GM18861 (cell line): ENCODE results near the gene DESI2.
"Not testable (repeated sequence)": the region's sequence is repeated elsewhere in the genome, so short reads cannot be mapped to it uniquely, and the experiment has no call there.

Source experiments
- ATAC-seq: cut with Tn5 transposase; IDR thresholded peaks from one replicate; pipeline ENCODE4 v1.9.1; 2021; ENCODE audit not compliant: unreplicated experiment

The DESI2 gene

DNA sequence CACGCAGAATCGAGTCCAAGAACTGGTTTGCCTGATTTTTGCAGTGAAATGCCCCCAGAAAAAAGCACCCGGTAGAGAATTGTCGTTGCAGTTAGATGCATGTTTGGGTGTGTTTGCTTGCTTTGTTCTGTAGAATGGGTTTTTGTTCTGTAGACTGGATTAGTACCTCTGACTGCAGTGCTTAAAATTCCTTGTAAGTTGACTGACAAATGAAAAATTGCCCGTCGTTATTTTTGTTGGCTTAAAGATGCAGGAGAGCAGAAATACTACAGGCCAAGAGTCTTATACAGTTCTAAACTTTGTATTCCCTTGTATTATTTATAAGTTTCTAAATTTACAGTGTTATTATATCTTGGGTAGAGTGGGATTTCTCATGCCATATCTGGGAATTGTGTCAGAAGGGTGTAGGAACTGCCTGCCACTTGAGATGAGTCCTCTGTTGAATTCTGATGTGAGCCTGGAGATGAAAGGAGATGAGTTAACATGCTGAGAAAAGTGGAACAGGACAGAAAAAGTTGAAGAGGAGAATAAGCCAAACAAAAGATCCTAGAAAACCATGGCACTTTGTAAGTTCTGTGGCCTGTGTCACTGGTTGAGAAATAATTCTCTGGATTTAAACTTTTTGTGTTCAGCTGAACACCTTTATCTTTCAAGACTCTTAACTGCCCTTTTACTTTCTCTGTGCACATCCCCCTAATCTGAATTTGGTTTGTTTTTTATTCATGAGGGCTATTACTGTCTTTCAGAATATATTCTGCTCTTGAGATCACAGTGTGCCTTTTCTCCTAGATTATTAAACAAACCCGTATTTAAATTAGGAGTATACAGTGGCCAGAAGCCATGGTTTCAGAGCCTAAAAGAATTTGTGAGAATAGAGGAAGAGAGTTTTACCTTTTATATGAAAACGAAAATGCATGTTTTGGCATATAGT lies 1.4 kb downstream of the DESI2 start:
- ATAC-seq: no peak

DNA sequence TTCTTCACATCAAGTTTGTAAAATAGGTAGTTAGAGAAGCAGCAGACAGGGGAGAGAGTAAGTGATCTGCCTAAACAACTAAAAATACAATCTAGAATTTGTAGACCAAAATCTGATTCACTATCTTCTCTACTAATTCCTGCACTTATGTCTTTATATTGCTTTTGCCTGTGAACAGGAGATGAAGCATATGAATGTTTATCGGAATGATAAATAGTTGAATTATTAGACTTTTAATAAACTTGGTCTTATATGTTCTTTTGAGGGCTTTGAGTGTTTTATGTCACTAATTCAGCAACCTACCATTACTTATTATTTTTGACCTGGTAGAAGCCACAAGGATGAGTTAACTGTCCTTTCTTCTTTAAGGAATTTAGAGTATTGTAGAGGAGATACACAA lies 2.3 kb downstream of the DESI2 start:
- ATAC-seq: no peak

DNA sequence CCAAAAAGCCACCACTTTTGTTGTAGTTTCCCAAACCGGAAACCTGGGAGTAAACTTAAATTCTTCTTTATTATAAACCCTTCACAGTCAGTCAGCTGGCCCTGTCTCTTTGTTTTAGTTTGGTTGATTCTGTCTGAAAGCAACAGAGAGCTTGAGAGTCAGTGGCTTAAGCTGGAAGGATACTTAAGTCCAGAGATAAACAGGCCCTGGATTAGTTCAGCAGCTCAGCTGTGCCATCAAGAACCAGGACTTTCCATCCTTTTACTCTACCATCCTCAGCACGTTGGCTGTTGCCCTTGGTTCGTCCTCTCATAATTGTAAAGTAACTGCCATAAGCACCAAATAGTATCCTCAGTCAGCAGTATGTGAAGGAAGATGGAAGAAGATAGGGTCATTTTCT lies 4.5 kb downstream of the DESI2 start:
- ATAC-seq: no peak

DNA sequence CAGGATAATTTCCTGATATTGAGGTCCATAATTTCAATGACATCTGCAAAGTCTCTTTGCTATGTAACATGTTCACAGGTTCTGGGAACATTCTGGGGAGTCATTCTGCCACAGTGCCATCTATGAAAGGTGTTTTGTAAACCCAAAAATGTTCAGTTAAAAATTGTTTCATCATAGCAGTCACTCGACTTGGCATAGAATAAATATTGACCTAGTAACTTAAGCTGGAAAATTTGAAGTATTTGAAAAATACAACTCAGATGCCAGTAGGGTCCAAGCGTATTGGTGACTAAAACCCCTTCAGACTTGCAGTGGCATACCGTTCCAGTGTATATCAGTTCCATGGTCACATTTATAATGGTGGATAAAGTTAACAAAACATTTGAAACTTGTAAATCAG lies 6.8 kb downstream of the DESI2 start:
- no peak for ATAC-seq

DNA sequence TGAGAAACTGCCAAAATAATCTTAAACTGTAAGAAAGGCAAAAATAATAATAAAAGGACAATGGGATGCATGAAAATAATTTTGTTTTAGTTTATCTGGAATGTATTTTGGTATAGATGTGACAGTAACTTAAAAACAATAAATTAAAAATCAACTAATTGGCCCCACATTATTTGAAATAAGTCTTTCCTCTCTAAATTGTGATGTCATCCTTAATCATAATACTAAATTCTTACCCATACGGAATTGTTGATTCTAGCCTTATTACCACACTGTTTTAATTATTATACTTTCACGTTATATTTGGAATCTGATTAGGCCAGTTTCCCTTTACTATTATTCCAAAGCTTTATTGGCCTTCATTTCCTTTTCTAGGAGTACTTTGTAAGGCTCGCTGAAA lies 7.7 kb downstream of the DESI2 start:
- no peak for ATAC-seq

DNA sequence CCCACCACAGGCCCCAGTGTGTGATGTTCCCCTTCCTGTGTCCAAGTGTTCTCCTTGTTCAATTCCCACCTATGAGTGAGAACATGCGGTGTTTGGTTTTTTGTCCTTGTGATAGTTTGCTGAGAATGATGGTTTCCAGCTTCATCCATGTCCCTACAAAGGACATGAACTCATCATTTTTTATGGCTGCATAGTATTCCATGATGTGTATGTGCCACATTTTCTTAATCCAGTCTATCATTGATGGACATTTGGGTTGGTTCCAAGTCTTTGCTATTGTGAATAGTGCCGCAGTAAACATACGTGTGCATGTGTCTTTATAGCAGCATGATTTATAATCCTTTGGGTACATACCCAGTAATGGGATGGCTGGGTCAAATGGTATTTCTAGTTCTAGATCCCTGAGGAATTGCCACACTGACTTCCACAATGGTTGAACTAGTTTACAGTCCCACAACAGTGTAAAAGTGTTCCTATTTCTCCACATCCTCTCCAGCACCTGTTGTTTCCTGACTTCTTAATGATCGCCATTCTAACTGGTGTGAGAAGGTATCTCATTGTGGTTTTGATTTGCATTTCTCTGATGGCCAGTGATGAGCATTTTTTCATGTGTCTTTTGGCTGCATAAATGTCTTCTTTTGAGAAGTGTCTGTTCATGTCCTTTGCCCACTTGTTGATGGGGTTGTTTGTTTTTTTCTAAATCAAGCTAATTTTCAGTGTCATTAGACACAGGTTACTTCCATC lies 8.8 kb downstream of the DESI2 start:
- ATAC-seq: not testable (repeated sequence)

DNA sequence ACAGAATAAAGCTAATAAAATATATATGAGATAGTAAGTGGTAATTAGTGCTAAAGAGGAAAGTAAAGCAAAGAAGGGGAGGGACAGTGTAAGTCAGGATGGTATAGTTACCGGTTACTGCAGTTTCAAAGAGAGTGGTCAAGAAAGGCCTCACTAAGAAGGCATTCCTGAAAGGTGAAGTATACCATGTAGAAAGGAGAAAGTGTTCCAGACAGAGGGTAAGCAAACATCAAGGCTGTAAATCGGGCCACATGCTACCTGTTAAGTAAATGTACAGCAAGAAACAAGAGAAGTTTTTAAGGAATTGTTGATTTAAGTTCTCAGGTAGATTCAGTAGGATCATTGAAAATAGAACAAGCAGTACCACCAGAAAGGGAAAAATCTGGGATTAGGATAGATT lies 9.7 kb downstream of the DESI2 start:
- no peak for ATAC-seq

DNA sequence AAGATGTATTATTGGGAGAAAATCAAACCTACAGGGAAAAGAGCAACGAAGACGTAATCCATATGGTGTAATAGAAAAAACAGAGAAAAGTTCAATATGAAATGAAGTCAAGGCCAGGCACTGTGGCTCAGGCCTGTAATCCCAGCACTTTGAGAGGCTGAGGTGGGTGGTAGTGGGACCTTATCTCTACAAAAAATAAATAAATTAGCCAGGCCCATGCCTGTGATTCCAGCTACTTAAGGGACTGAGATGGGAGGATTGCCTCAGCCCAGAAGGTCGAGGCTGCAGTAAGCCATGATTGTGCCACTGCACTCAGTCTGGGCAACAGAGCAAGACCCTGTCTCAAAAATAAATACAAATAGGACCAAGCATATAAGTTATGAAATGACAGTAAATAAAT lies 11.4 kb downstream of the DESI2 start:
- ATAC-seq: no peak

DNA sequence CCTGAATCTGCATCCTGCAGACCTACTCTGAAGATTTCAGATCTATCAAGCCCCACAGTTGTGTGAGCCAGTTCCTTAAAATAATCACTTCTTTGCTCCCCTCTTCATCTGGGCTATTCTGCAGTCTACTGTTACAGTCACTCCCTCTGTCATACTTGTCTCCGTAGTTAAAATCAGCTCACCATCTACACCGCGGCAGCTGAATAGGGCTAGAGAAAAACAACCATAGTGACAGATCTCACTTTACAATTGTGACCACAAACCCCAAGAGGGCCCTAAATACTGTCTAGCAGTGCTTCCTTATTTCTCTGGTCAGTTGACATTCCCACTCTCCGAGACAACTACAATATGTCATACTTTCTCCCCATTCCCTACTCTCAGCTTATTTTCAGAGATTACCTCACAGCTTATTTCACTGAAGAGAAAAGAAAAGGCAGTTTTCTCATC lies 12.9 kb downstream of the DESI2 start:
- ATAC-seq: peak; percentile 97

DNA sequence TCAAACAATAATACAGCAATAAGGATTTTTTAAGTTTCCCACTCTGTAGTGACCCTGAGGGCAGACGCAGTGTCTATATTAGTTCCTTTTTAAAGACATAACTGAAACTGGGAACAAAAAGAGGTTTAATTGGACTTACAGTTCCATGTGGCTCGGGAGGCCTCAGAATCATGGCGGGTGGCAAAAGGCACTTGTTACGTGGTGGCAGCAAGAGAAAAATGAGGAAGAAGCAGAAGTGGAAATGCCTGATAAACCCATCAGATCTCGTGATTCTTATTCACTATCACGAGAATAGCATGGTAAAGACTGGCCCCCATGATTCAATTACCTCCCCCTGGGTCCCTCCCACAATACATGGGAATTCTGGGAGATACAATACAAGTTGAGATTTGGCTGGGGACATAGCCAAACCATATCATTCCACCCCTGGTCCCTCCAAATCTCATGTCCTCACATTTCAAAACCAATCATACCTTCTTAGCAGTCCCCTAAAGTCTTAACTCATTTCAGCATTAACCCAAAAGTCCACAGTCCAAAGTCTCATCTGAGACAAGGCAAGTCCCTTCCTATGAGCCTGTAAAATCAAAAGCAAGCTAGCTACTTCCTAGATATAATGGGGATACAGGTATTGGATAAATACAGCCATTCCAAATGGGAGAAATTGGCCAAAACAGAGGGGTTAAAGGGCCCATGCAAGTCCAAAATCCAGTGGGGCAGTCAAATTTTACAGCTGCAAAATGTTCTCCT lies 13.9 kb downstream of the DESI2 start:
- not testable (repeated sequence) for ATAC-seq

DNA sequence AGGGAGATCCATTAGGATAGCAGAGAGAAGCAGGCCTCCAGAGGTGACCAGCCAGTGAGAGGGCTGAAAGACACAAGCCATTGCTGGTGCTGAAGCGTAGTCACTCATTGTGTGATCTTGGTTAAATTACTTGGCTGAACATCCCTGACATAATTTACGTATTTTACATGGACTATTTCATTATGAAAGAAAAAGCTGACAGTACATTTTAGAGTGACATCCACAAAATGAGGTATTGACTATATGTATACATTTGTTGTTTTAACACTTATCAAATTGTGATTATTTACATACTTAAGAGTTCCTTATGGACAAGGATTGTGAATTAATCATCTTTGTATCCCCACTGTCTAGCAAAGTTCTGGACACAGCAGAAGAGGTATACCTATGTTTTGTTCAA lies 14.9 kb downstream of the DESI2 start:
- no peak for ATAC-seq

DNA sequence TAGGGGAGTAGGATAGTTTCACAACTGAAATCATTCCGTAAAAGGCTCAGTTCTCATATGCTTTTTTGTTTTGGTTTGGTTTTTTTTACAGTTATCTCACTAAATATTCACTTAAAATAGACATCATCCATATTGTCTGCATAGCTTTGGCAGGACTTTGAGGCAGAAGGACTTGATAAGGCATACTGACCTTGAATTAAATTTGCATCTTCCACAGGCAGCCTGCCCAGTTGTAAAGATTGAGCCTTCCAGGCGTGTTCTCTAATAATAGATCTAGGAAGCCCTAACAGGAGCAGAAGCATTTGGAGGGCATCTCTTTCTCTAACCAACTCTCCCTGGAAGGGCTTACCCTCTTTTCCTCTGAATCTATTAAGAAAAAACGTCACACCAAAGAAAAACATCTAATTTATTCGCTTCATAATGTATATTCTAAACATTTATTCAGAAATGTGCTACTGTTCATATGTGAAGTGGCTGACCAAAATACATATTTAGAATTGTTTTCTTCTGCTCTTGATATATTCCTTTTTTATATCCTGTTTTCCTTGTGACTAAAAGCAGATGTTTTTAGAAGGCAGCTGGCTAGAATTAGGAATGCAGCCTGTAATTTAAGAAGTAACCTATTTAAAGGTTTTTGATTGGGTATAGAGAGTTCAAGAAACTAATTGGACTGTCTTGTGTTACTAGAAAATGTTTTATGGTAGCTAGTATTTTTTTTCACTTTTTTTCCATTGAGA lies 20.2 kb downstream of the DESI2 start:
- no peak for ATAC-seq

DNA sequence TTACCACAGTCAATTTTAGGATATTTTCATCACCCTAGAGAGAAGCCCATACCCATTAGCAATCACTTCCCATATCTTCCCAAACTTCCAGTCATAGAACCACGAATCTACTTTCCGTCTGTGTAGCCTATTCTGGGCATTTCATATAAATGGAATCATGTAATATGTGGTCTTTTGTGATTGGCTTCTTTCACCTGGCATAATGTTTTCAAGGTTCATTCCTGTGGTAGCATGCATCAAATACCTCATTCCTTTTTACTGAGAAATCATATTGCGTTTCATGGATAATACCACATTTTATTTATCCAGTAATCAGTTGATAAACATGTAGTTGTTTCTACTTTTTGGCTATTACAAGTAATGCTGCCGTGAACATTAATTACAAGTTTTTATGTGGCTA lies 21.5 kb downstream of the DESI2 start:
- no peak for ATAC-seq

DNA sequence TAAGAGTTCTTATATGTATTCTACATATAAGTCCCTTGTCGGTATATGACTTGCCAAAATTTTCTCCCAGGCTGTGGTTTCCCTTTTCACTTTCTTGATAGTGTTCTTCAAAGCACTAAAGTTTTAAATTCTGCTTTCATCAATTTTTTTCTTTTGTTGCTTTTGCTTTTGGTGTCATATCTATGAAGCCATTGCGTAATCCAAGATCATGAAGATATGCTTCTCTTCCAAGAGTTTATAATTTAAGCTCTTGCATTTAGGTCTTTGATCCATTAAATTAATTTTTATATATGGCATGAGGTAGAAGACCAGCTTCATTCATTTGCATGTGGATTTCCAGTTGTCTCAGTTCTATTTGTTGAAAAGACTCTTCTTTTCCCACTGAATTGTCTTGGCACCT lies 22.2 kb downstream of the DESI2 start:
- ATAC-seq: no peak

DNA sequence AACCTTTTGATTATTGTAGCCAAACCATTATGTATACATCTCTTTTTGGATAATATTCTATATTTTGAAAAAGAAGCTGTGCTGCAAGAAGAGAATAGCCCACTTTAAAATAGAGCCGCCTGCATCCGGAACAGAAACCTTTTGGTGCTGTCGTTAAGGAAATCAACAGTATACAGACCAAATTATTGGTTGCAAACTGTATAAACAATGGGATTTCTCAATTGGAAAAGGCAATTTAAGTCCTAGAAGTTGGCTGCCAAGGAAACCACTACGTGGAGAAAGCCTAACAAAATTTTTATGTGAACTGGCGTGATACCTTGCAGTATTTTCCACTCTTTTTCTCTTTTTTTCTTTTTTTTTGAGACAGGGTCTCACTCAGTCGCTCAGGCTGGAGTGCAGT lies 25.8 kb downstream of the DESI2 start:
- no peak for ATAC-seq

DNA sequence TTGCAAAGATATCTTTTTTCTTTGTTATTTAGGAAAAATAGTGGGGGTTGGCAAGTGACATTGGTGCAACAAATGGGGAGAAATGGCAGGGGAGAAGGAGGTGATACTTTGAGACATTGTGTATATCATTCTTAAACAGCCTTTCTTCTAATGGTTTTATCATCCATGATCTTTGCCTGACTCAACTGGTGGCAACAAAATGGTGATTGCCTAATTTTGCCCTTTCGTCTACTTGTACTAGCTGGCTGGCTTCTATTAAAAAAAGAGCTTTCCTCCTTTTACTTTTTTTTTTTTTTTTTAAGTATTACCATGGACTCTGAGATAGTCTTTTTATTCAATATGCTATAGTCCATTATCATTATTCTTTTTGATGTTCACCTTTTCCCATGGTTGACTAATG lies 27.7 kb downstream of the DESI2 start:
- no peak for ATAC-seq

DNA sequence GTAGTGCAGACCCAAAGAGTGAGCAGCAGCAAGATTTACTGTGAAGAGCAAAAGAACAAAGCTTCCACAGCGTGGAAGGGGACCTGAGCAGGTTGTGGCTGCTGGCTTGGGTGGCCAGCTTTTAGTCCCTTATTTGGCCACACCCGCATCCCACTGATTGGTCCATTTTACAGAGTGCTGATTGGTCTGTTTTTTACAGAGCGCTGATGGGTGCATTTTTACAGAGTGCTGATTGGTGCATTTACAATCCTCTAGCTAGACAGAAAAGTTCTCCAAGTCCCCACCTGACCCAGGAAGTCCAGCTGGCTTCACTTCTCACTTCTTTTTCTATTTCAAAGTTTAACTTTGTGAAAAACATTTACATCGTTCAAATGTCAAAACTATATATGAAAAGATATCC lies 29.2 kb downstream of the DESI2 start:
- ATAC-seq: not testable (repeated sequence)

DNA sequence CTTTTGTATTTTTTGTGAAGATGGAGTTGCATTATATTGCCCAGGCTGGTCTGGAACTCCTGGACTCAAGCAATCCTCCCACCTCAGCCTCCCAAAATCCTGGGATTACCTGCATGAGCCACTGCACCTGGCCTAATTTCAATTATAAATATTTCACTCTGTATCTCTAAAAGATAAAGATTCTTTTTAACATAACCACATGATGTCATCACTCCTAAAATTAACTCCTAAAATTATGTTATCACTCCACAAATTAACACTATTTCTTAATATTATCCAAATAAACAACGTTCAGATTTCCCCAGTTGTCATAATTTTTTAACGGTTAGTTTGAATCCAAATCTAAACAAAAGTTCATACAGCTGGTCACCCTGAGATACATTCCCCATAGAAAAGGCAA lies 43.0 kb downstream of the DESI2 start:
- no peak for ATAC-seq

DNA sequence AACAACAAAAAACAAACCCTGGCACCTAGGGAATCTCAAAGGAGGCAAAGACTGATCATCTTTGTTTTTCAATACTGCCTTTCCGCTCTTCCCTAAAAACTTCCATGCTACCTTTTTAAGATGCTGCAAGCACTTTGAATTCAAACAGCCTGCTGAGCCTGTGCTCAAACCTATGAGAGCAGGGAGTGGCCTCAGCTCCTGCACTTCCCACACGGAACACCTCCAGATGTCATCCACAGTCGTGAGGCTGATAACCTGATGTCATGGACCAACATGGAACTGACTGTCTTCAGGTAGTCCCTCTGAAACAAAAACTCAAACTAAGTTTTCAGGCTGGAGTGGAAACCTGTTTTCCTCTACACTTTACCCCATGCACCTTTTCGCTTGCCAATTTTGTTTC lies 46.8 kb downstream of the DESI2 start:
- ATAC-seq: no peak

DNA sequence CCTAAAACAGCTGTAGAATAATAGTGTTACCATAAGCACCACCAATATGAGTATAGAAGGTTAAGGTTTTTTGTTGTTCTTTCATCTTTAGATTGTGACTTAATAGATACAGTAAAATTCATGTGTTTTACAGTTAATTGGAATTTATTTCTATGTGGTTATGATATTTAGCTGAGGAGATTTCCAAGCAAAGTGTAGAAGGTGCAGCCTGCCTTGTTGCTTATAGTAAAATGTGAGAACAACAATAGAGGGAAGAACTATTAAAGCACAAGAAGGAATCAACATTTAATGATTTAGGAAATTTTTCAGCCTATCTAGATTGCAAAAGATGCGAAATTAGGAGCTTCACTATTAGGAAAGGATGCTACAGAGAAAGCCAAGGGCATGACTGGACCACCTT lies 47.9 kb downstream of the DESI2 start:
- no peak for ATAC-seq

DNA sequence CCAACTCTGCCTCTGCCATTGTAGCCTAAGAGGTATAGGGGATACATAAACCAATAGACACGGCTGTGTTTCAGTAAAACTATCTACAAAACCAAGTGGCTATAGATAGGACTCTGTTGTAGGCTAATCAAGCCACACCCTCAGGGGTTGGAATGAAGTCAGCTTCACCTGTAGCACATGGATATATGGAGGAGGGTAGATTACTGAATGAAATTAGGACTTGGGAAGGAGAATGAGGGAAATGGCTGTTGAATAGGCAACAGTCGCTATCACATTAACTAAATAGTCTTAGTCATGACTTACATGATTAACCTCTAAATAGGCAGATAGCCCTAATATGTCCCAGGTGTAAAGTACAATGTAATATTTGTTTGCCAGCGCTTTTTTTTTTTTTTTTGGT lies 49.7 kb downstream of the DESI2 start:
- ATAC-seq: no peak
